Subcutaneous abdominal adipose tissue (tissue), 5 donors: Measurements from ENCODE around the gene TNIP1.
A peak's percentile ranks its signal among the peaks of the same experiment; 100 is the strongest.

ENCODE experiments used
- H3K27ac ChIP-seq: one replicate; pipeline ENCODE4 v1.7.0; 2013; ENCODE audit warnings: low read depth, mild to moderate bottlenecking, inconsistent platforms, low read length, moderate library complexity
- H3K27me3 ChIP-seq, 5 donors: one replicate each; pipeline ENCODE4 v1.7.0; 2013; ENCODE audit warnings: low read length in 5 of 5, inconsistent platforms in 1 of 5; ENCODE audit not compliant: control insufficient read depth in 5 of 5, insufficient read depth in 4 of 5
- H3K36me3 ChIP-seq, 5 donors: one replicate each; pipeline ENCODE4 v1.7.0; 2013; ENCODE audit warnings: low read length in 5 of 5; ENCODE audit not compliant: control insufficient read depth in 5 of 5, insufficient read depth in 5 of 5
- H3K4me1 ChIP-seq, 5 donors: one replicate each; pipeline ENCODE4 v1.7.0; 2013; ENCODE audit warnings: low read length in 5 of 5, mild to moderate bottlenecking in 3 of 5, moderate library complexity in 1 of 5; ENCODE audit not compliant: control insufficient read depth in 5 of 5, insufficient read depth in 5 of 5
- H3K4me3 ChIP-seq, 5 donors: one replicate each; pipeline ENCODE4 v1.7.0; 2013; ENCODE audit warnings: low read length in 5 of 5, low read depth in 1 of 5
- H3K9ac ChIP-seq, 5 donors: one replicate each; pipeline ENCODE4 v1.7.0; 2013; ENCODE audit warnings: low read length in 5 of 5, mild to moderate bottlenecking in 4 of 5, moderate library complexity in 3 of 5
- H3K9me3 ChIP-seq, 5 donors: one replicate each; pipeline ENCODE4 v1.7.0; 2013; ENCODE audit warnings: low read length in 5 of 5; ENCODE audit not compliant: control insufficient read depth in 5 of 5
- donor health status: healthy.
- donor health status: healthy.
- donor health status: healthy.
- donor health status: healthy.
- donor health status: healthy.

Gene TNIP1

DNA sequence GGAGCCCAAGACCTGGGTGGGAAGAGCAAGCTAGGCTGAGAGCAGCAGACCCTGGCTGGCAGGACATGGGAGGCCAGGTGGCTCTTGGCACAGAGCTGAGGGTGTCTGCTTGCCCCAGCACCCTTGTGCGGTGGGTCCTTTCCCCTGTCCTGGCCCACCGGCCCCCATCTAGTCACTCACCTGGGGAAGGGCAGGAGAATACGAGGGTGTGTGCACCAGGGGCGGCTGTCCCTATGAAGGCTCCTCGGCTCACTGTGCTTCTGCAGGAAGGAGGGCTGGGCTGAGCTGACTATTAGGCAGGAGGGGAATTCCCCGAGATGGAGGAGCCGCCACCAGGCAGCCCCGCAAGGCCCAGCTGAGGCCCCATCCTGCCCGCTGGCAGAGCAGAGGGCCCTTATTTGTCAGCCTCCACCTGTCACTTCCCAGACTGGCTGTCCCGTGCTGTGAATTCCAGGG, 6.1 kb upstream of the TNIP1 start:
- no peak overlapping the region for H3K4me3 ChIP-seq
- no peaks in the 10 kb centered on the region for H3K36me3 ChIP-seq
- no peaks in the 10 kb centered on the region for H3K9me3 ChIP-seq
- H3K9ac ChIP-seq = peak overlapping the region in 1 of 5 donors; percentile 25
- H3K27me3 ChIP-seq = no peaks in the 10 kb centered on the region
- peaks cover 14 to 54% (median 36%) of the 10 kb centered on the region in 5 donors for H3K4me1 ChIP-seq
- peak overlapping the region; percentile 70 for H3K27ac ChIP-seq

DNA sequence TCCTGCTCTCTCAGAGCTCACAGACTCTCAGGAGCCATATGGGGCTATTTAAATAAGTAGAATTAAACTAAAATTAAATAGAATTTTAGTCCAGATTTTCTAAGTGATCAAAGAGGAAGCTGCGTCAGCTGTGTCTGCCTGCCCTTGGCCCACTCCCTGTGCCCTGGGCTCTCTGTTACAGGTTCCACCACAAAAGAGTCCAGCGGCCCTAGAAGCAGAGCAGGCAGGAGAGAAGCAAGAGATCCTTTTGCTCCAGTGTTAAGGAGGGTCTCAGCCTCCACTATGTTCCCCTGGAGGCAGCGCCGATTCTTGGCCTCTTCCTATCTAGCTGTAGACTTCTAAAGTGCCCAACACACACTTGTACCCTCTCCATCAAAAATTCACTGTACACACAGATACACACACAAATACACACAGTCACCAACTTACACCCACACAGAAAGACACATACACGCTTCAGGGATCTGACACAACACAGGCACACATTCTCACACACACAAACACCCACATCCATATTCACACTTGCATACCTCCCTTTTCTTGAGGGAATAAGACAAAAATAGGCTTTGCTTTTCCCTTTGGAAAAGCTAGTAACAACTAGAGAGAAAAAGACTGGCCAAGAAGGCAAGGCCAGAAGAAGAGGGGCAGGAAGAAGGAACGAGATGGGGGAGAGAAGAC, 5.5 kb upstream of the TNIP1 start:
- no peak overlapping the region for H3K4me3 ChIP-seq
- no peaks in the 10 kb centered on the region for H3K27me3 ChIP-seq
- H3K4me1 ChIP-seq = peaks cover 16 to 59% (median 37%) of the 10 kb centered on the region in 5 donors
- no peaks in the 10 kb centered on the region for H3K36me3 ChIP-seq
- peak overlapping the region; percentile 70 for H3K27ac ChIP-seq
- H3K9me3 ChIP-seq = no peaks in the 10 kb centered on the region
- H3K9ac ChIP-seq = peak overlapping the region in 3 of 5 donors; percentile 25 to 75 (median 53)

DNA sequence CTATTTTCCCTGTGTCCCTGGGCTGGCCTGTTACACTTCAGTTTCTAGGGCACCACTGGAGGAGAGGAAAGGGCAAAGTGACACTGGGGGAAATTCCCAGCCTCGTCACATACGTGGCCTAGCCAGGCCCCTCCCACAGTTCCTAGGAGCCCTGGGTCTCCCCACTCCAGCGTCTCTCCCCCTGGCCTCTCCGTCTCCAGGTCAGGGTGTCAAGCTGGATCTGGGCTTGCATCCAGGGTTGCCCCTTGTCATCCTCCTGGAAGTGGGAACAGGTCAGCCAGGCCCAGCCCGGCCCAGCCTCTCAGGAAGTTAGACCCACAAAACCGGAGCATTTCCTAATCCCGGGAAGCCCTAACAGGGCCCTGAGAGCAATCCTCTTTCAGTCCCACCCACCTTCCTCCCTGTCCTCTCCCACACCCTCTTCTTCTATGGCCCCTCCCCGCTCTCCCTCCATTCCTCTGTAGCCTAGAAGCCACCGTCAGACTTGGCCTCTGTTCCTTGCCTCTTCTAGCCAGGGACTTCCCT, 4.7 kb upstream of the TNIP1 start:
- H3K27ac ChIP-seq = peak overlapping the region; percentile 70
- H3K27me3 ChIP-seq = no peaks in the 10 kb centered on the region
- no peaks in the 10 kb centered on the region for H3K9me3 ChIP-seq
- H3K4me3 ChIP-seq = no peak overlapping the region
- peaks cover 16 to 61% (median 37%) of the 10 kb centered on the region in 5 donors for H3K4me1 ChIP-seq
- no peaks in the 10 kb centered on the region for H3K36me3 ChIP-seq
- H3K9ac ChIP-seq = peak overlapping the region; percentile 12 to 75 (median 40)

DNA sequence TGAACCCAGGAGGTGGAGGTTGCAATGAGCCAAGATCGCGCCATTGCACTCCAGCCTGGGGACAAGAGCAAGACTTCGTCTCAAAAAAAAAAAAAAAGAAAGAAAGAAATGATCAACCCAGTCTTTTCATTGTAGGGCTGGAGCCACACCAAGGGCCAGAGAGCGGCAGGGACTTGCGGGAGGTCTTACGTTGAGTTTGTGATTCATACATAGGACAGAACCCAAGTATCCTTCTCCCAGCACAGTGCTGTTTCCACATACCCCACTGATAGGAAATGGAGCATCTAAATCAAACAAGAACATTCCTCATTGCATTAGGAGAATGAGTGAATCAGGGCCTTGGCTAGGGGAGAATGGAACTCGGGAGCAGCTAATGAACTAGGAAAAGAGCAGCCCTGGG, 3.5 kb upstream of the TNIP1 start:
- peak overlapping the region in 1 of 5 donors; percentile 75 for H3K9ac ChIP-seq
- peaks cover 23 to 63% (median 48%) of the 10 kb centered on the region in 5 donors for H3K4me1 ChIP-seq
- H3K27me3 ChIP-seq = no peaks in the 10 kb centered on the region
- no peaks in the 10 kb centered on the region for H3K36me3 ChIP-seq
- no peak overlapping the region for H3K4me3 ChIP-seq
- H3K9me3 ChIP-seq = no peaks in the 10 kb centered on the region
- H3K27ac ChIP-seq = peak overlapping the region; percentile 70

DNA sequence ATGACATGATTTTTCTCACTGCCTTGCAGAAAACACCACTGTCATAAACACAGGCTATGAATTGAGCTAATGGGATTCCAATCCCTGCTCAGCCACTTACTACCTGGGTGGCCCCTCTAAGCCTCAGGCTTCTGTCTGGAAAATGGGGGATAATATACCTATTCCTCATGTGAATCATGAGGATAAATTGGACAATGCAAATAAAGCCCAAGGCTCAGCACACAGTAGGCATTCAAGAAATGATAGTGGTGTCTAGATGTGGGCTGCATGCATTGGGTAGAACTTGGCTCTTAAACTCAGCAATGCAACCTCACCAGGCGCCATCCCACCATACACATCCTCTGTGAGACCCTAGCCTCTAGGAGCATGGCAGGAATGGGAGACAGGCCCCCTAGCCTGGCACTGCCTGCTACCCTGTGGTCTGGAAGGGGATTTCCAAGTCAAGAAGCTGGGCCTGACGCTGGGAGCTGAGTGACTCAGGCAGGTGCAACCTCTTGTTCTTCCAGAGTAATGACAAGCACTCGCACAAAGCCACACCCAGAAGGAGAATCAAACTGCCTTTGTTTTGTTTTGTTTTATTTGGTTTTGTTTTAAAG, 2.3 kb upstream of the TNIP1 start:
- H3K36me3 ChIP-seq = peaks cover 0 to 7% (median 0%) of the 10 kb centered on the region in 5 donors
- no peaks in the 10 kb centered on the region for H3K27me3 ChIP-seq
- H3K4me3 ChIP-seq = no peak overlapping the region
- peak overlapping the region; percentile 100 for H3K27ac ChIP-seq
- no peak overlapping the region for H3K9ac ChIP-seq
- peaks cover 28 to 73% (median 60%) of the 10 kb centered on the region in 5 donors for H3K4me1 ChIP-seq
- H3K9me3 ChIP-seq = no peaks in the 10 kb centered on the region

DNA sequence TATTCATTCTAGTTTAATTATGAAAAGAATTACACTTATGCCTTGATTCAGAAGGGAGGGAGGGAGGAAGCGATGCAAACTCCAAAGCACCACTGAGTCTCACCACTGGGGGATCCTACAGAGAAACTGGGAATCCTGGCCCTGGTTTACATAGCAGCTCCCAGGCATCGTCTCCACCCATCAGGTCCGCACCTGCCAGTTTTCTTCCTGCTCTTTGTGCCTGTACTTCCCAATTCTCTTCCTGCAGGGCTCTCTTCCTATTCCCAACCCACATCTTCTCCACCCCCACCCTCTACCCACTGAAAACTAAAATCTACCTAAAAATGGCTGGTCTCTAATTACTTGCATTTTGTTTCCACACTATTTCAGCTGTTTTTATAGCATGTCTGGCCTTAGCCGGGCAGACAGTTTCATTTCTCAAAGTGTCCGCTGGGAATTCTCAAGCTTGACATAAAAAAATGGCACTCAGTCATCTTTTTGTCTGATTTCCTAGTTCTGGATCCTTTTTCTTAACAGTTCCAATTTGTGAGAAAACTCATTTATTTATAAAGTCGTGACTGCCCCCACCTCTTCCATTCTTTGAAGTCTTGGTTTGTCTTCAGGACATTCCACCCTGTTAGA, 1.6 kb upstream of the TNIP1 start:
- Histone ChIP-seq H3K36me3 (peaks cover 0 to 14% (median 3%) of the 10 kb centered on the region in 5 donors), H3K9me3 (no peaks in the 10 kb centered on the region), H3K4me1 (peaks cover 28 to 81% (median 67%) of the 10 kb centered on the region in 5 donors), H3K4me3 (peak overlapping the region; percentile 38 to 88 (median 87)), H3K9ac (peak overlapping the region in 4 of 5 donors; percentile 39 to 99 (median 96)), H3K27ac (peak overlapping the region; percentile 100), H3K27me3 (no peaks in the 10 kb centered on the region)

- peak overlapping the region; percentile 100 for H3K27ac ChIP-seq
- no peaks in the 10 kb centered on the region for H3K9me3 ChIP-seq
- H3K4me3 ChIP-seq = peak overlapping the region; percentile 82 to 88 (median 87)
- peaks cover 28 to 81% (median 71%) of the 10 kb centered on the region in 5 donors for H3K4me1 ChIP-seq
- peaks cover 0 to 16% (median 6%) of the 10 kb centered on the region in 5 donors for H3K36me3 ChIP-seq
- H3K27me3 ChIP-seq = no peaks in the 10 kb centered on the region
- peak overlapping the region; percentile 95 to 99 (median 97) for H3K9ac ChIP-seq
Measured at GRCh38 chr5:151081431-151082281, 822 bp upstream of the TNIP1 start.

- peak overlapping the region; percentile 100 for H3K27ac ChIP-seq
- peaks cover 0 to 2% (median 0%) of the 10 kb centered on the region in 5 donors for H3K27me3 ChIP-seq
- H3K36me3 ChIP-seq = peaks cover 0 to 25% (median 6%) of the 10 kb centered on the region in 5 donors
- peaks cover 27 to 79% (median 71%) of the 10 kb centered on the region in 5 donors for H3K4me1 ChIP-seq
- peak overlapping the region; percentile 82 to 88 (median 86) for H3K4me3 ChIP-seq
- no peaks in the 10 kb centered on the region for H3K9me3 ChIP-seq
- H3K9ac ChIP-seq = peak overlapping the region; percentile 73 to 99 (median 95)
Measured at GRCh38 chr5:151079838-151080612, 809 bp downstream of the TNIP1 start.
